AG09319 (cell line): ENCODE data around the gene CELF2.

Source experiments
- DNase-seq: peaks from one replicate; pipeline ENCODE4 v3.0.0-alpha.2; 2010; ENCODE audit warnings: low read depth; ENCODE audit errors: extremely low read depth
- TF ChIP-seq, protein P1 (sequence below): IDR thresholded peaks from 2 replicates; pipeline ENCODE4 v1.5.1; 2011; ENCODE audit warnings: low read depth, mild to moderate bottlenecking, inconsistent platforms, low read length, moderate library complexity

CELF2 gene

DNA sequence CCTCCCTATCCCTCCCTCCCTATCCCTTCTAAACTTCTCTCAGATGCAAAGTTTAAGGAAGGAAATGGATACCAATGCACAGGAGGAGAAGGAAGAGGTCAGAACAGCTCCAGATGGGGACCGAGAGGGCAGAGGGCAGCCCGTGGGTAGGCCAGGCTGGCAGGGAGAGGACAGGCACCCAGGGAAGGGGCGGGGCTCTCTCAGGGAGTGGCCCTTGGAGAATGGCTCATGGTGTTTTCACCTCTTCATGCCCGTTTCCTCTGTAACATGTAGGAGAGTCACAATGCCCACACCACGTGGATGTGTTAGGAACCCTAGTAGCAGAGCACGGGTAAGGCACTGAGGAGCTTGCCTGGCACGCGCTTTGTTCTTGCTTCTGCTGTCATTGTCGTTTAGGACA is 264.5 kb downstream of the CELF2 start:
- DNase-seq, result no peak
- TF ChIP-seq, protein P1, sequence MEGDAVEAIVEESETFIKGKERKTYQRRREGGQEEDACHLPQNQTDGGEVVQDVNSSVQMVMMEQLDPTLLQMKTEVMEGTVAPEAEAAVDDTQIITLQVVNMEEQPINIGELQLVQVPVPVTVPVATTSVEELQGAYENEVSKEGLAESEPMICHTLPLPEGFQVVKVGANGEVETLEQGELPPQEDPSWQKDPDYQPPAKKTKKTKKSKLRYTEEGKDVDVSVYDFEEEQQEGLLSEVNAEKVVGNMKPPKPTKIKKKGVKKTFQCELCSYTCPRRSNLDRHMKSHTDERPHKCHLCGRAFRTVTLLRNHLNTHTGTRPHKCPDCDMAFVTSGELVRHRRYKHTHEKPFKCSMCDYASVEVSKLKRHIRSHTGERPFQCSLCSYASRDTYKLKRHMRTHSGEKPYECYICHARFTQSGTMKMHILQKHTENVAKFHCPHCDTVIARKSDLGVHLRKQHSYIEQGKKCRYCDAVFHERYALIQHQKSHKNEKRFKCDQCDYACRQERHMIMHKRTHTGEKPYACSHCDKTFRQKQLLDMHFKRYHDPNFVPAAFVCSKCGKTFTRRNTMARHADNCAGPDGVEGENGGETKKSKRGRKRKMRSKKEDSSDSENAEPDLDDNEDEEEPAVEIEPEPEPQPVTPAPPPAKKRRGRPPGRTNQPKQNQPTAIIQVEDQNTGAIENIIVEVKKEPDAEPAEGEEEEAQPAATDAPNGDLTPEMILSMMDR, result no peak

DNA sequence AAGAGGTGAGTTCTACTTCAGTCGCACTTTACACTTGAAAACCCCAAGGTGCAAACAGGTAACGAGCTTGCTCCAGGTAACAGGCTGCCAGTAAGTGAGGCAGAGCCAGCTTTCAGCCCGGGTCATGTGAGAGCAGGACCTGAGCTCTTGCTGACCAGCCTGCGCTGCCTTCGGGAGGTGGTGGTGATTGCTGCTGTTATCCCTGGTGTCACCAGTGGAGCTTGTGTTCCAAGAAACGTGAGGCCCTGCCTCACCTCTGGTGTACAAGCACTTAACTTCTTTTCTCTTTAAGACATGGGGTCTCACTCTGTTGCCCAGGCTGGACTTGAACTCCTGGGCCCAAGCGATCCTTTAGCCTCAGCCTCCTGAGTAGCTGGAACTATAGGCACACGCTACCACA is 265.0 kb downstream of the CELF2 start:
- DNase-seq, result no peak
- TF ChIP-seq, protein P1, result no peak

DNA sequence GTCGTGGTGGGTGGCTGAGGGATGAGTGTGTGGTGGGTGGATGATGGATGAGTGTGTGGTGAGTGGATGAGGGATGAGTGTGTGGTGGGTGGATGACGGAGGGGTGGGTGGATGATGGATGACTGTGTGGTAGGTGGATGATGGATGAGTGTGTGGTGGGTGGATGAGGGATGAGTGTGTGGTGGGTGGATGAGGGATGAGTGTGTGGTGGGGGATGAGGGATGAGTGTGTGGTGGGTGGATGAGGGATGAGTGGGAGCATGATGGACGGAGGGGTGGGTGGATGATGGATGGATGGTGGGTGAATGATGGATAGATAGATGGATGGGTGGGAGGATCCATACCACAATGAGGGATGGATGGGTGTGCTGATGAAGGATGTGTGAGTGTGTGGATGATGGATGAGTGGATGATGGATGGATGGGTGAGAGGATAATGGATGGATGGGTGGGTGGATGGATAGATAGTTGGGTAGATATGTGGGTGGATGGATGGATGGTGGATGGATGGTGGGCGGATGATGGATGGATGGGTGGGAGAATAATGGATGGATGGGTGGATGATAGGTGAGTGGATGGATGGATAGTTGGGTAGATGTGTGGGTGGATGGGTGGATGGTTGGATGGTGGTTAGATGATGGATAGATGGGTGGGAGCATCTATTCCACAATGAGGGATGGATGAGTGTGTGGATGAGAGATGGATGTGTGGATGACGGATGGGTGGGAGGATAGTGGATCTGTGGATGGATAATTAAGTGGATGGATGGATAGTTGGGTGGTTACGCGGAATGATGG is 266.8 kb downstream of the CELF2 start:
- no peak for DNase-seq
- TF ChIP-seq, protein P1, result no peak

DNA sequence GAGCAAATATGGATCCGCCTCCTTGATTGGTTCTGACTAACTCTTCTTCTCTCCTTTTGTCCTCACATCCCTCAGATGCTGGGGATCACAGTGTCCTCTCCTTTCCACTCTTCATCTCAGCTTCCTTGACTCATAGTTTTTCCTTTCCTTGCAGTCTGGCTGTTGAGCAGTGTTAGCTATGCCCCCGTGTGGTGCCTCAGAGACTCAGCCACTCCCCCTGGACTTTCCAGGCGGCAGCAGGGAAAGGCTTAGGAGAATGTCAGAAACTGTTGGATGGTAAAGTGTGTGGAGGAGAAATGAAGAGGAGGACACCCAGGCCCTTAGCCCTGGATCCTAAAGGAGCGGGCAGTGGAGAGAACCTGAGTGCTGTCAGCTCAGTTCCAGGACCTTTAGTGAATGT is 267.5 kb downstream of the CELF2 start:
- TF ChIP-seq, protein P1, result no peak; the same call in 1 of the 2 replicates
- no peak for DNase-seq

DNA sequence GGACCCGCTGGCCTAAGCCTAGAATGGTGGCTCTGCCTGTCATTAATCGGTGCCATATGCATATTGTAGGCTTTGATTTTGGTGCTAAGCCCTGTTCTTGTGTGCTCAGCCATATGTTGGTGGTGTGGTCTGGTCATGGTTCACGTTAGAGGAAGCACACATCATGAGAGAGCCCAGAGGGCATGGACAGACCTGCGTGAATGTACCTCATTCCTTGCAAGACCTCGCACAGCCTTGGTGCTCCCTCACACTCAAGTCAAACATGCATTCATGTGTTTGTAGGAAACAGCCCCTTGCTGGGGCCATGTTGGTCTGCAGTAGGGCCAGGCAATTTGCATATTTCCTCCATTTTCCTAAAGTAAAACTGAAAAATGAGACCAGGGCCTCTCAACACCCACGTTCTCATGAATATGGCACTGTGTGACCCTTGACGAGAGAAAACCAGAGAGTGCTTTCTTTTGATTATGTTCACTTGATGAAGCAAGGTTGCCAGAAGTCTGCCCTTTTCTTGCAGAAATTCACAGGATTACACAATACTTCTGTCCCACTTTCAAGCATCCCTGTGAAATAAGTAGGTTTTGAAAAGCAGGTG is 268.7 kb downstream of the CELF2 start:
- TF ChIP-seq, protein P1, result no peak
- DNase-seq, result no peak

DNA sequence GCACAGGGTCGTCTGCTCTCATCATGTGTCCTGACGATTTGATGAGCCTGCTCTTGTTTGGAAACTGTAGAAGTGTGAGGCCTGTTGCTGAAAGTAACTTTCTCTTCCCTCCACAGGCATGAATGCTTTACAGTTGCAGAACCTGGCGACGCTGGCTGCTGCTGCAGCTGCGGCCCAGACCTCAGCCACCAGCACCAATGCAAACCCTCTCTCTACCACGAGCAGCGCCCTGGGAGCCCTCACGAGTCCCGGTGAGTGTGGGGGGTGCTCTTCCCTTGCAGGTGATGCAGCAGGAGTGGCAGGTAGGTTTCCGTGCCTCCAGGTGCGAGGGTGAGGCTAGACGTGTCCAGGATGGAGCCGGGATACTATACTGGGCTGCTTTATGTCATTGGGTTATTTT is 270.6 kb downstream of the CELF2 start:
- TF ChIP-seq, protein P1, result no peak
- no peak for DNase-seq

DNA sequence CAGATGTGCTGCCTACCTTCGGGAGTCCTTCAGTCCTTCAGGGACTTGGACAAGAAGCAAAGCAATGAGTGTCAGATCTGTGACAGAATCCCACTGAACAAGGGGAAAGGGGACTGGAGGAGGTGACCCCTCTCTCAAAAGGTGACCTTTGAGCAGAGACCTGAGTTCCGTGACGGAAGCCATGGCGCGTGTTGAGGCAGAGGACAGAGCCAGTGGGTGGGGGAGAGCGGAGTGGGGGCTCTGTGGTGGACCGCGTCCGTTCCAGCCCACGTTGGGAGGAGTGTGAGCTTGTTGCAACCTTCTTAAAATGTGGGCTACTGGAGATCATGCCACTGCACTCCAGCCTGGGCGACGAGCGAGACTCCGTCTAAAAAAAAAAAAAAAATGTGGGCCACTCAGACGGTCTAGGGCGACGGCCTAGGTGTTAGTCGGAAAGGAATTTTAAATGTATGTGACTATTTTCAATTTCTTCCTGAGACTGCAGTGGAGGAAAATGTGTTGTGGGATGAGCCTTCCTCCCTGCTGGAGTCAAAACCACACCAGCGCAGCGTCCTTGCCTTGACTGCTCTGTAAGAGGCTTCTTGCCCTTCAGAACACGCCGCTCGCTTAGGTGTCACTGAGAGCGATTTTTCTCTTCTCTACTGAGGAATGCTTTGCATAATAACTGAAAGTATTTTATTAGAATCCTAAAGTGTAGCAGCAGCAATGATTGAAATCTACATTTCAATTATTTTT is 272.7 kb downstream of the CELF2 start:
- no peak for DNase-seq
- TF ChIP-seq, protein P1, result no peak
